ENCODE results near the gene WDR7. TPM values are rescaled to one million over a fixed set of nuclear protein-coding genes. Genes with fewer than 3 reads are reported as not detected.

The WDR7 gene
- total and polyA plus RNA-seq, 2 of the 4 experiments (the other 2 are of a cell fraction), result 3.7 to 23.3 TPM

GRCh38 chr18:56702946-56703345 lies 51.8 kb downstream of the WDR7 start:
- Histone ChIP-seq H2BK20ac (ENCODE audit: low read depth, low read length) (no peak overlapping the region), H2BK15ac (ENCODE audit: low read depth, low read length) (no peak overlapping the region), H3K79me1 (ENCODE audit: low read depth in 1 of 2, low read length in 2 of 2) (no peaks in the 10 kb centered on the region), H3K36me3 (ENCODE audit: control insufficient read depth, insufficient read depth, low read length) (no peaks in the 10 kb centered on the region), H3K4ac (ENCODE audit: low read depth, low read length) (no peak overlapping the region), H2BK120ac (ENCODE audit: low read depth, low read length) (no peak overlapping the region), H4K5ac (ENCODE audit: low read depth, low read length) (no peak overlapping the region), H4K8ac (ENCODE audit: low read depth in 2 of 2, low read length in 2 of 2) (no peak overlapping the region), H2BK5ac (ENCODE audit: low read depth, low read length, poor library complexity, severe bottlenecking) (no peak overlapping the region), H3K27me3 (ENCODE audit: control insufficient read depth, insufficient read depth, low read length) (no peaks in the 10 kb centered on the region), H3K23ac (ENCODE audit: low read depth, low read length) (no peak overlapping the region), H2AK5ac (ENCODE audit: low read depth, low read length) (no peak overlapping the region), H3K4me3 (ENCODE audit: insufficient read depth, low read depth, low read length) (no peak overlapping the region), H3K56ac (ENCODE audit: extremely low read depth, insufficient read depth, low read length) (no peak overlapping the region), H2AK9ac (replicated peaks; ENCODE audit: low read depth, low read length, poor library complexity) (no peak overlapping the region), H2AFZ (replicated peaks; ENCODE audit: low read length, poor library complexity) (no peak overlapping the region), H3K9ac (ENCODE audit: low read depth, low read length) (no peak overlapping the region), H4K20me1 (ENCODE audit: insufficient read depth, low read length) (no peaks in the 10 kb centered on the region), H3K18ac (ENCODE audit: low read depth, low read length) (no peak overlapping the region), H3K27ac (ENCODE audit: insufficient read depth, low read length) (no peak overlapping the region), H3K4me1 (ENCODE audit: control insufficient read depth, insufficient read depth, low read length) (no peaks in the 10 kb centered on the region), H3K9me3 (ENCODE audit: control insufficient read depth, insufficient read depth, low read length) (no peaks in the 10 kb centered on the region), H3K14ac (replicated peaks; ENCODE audit: low read depth, low read length) (no peak overlapping the region), H3K4me2 (ENCODE audit: low read depth, low read length) (no peak overlapping the region), H3K9me1 (ENCODE audit: insufficient read depth, low read length) (no peaks in the 10 kb centered on the region), H4K91ac (ENCODE audit: insufficient read depth, low read depth, low read length) (no peak overlapping the region)
- ATAC-seq (ENCODE audit: low read depth) (peak; percentile 68), DNase-seq (peak; percentile 50)
- BruUV-seq (replicated peaks), result no TSS peak
- in situ Hi-C loops (cut with MboI; ENCODE audit: low sequenced_read_pairs), result no loop called here
- POLR2A ChIA-PET (ENCODE audit: unreplicated experiment), result no interaction called here
- dilution Hi-C loops (cut with HindIII; ENCODE audit: low sequenced_read_pairs, unreplicated experiment), result no loop called here
- intact Hi-C loops (cut with micrococcal nuclease), result loop anchor here (2.0 kb wide), 1 partner anchor 744 kb away; no protein-coding TSS in a partner anchor
- CTCF ChIA-PET, result interaction anchor here (1.1 kb wide), 1 partner anchor 12 kb away, joined by 5 read pairs; no protein-coding TSS in a partner anchor
- TF ChIP-seq RAD21 (IDR thresholded peaks at IDR 0.05; ENCODE audit: low read length), result peak; percentile 52
- TF ChIP-seq BHLHE40 (IDR thresholded peaks at IDR 0.05; ENCODE audit: low read depth, low read length), result no peak
- no peak for TF ChIP-seq MAFK (IDR thresholded peaks at IDR 0.05; ENCODE audit: low read depth, low read length)
- TF ChIP-seq FOS (IDR thresholded peaks at IDR 0.05; ENCODE audit: low read depth, low read length), result no peak
- TF ChIP-seq RCOR1 (IDR thresholded peaks at IDR 0.05; ENCODE audit: insufficient replicate concordance, low read length), result no peak
- no peak for TF ChIP-seq RFX5 (IDR thresholded peaks at IDR 0.05; ENCODE audit: low read depth, low read length)
- TF ChIP-seq CEBPB (IDR thresholded peaks at IDR 0.05; ENCODE audit: low read depth, low read length), result no peak
- TF ChIP-seq ELK1 (IDR thresholded peaks at IDR 0.05; ENCODE audit: borderline replicate concordance, low read depth, low read length), result no peak
- TF ChIP-seq MXI1 (IDR thresholded peaks at IDR 0.05; ENCODE audit: borderline replicate concordance, low read depth, low read length), result no peak
- TF ChIP-seq SMC3 (IDR thresholded peaks at IDR 0.05; ENCODE audit: low read depth, low read length), result peak; percentile 11; the same call in 1 of the 2 replicates
- TF ChIP-seq, protein P1, sequence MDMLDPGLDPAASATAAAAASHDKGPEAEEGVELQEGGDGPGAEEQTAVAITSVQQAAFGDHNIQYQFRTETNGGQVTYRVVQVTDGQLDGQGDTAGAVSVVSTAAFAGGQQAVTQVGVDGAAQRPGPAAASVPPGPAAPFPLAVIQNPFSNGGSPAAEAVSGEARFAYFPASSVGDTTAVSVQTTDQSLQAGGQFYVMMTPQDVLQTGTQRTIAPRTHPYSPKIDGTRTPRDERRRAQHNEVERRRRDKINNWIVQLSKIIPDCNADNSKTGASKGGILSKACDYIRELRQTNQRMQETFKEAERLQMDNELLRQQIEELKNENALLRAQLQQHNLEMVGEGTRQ (IDR thresholded peaks at IDR 0.05; ENCODE audit: low read depth, low read length), result no peak
- no peak for TF ChIP-seq NFE2L2 (IDR thresholded peaks at IDR 0.05; ENCODE audit: low read depth, low read length)
- no peak for TF ChIP-seq MAZ (IDR thresholded peaks at IDR 0.05; ENCODE audit: borderline replicate concordance, low read depth, low read length)
- no peak for TF ChIP-seq CHD1 (IDR thresholded peaks at IDR 0.05; ENCODE audit: low read depth, low read length)
- TF ChIP-seq POLR2A (IDR thresholded peaks at IDR 0.05; ENCODE audit: low read depth, low read length), result no peak
- peak; percentile 59 for TF ChIP-seq CTCF (conservative IDR thresholded peaks at IDR 0.05; ENCODE audit: low read depth, low read length)
- no CpG with 5 or more reads among the region's 5 CpGs for WGBS, 2 experiments (ENCODE audit: extremely low coverage in 2 of 2, insufficient read length in 1 of 2)
